ENCODE measurements around the gene OR56A4.
"Not testable (repeated sequence)": the region's sequence is repeated elsewhere in the genome, so short reads cannot be mapped to it uniquely, and the experiment has no call there.

The OR56A4 gene

DNA sequence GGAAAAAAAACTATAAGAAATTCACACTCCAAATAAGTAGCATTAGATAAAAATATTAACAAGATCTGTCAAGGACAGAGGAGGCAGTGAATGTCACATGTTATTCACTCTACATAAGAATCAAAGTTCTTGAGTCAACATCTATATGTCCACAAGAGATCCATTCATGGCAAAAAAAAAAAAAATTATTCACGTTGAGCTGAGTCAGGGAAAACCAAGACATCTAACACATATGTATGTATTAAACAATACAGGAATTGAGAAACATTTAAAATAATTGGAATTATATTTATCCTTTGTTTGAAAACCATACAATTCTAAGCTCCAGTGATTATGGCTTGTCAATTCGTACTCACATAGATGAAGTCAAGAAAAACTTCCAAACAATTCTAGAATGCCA is 39.8 kb downstream of the OR56A4 start:
- in situ Hi-C loops (cut with MboI; ENCODE audit: low sequenced_read_pairs), result no loop called here

DNA sequence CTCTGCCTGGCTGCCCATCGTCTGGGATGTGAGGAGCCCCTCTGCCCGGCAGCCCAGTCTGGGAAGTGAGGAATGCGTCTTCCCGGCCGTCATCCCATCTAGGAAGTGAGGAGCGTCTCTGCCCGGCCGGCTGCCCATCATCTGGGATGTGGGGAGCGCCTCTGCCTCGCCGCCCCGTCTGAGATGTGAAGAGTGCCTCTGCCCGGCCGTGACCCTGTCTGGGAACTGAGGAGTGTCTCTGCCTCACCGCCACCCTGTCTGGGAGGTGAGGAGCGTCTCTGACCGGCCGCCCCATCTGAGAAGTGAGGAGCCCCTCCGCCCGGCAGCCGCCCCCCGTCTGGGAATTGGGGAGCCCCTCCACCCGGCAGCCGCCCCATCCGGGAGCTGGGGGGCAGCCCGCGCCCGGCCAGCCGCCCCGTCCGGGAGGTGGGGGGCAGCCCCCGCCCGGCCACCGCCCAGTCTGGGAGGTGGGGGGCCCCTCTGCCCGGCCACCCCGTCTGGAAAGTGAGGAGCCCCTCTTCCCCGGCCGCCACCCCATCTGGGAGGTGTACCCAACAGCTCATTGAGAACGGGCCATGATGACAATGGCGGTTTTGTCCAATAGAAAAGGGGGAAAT is 45.9 kb downstream of the OR56A4 start:
- in situ Hi-C loops (cut with MboI; ENCODE audit: low sequenced_read_pairs), result not testable (repeated sequence)

DNA sequence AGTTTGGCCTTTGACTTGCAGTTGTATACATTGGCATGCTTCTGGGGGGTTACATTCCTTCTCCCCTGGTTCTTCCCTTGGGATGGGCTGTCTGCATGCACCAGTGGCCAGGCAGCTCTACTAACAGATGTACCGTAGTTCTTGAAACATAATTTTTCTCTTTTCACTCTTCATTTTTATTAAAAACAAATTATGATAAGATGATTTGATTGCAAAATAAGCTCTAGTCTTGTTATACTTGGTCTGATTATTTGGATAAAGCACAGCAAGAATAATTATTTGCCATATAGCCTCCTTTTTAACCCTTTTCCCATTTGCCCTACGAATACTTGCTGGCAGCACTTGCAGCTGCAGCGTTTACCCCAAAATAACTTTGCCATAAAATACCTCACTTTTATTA is 51.2 kb downstream of the OR56A4 start:
- in situ Hi-C loops (cut with MboI; ENCODE audit: low sequenced_read_pairs), result no loop called here
